Right cardiac atrium (tissue), 5 donors: Measurements from ENCODE around the gene CST7. TPM values are rescaled to one million over a fixed set of nuclear protein-coding genes. Genes with fewer than 3 reads are reported as not detected.
A peak's percentile ranks its signal among the peaks of the same experiment; 100 is the strongest.

Experiments
- ATAC-seq, 2 donors: fragments of 200-7000 bp; cut with Tn5 transposase; one replicate each; pipeline versions ENCODE4 v1.8.0 to v1.9.1; 2020; ENCODE audit warnings: moderate library complexity in 2 of 2, mild to moderate bottlenecking in 1 of 2
- DNase-seq, 3 donors: peaks; one replicate each; pipeline ENCODE4 v3.0.0-alpha.2; 2020
- H3K27ac ChIP-seq: one replicate; pipeline ENCODE4 v1.5.1; 2013; ENCODE audit warnings: mild to moderate bottlenecking, low read length, control low read depth, moderate library complexity
- H3K27me3 ChIP-seq: one replicate; pipeline ENCODE4 v1.6.1; 2013; ENCODE audit not compliant: control insufficient read depth, insufficient read depth
- H3K4me1 ChIP-seq: one replicate; pipeline ENCODE4 v1.6.1; 2013; ENCODE audit warnings: low read length; ENCODE audit not compliant: control insufficient read depth, insufficient read depth
- H3K4me3 ChIP-seq: one replicate; pipeline ENCODE4 v1.5.1; 2013; ENCODE audit warnings: low read length, control low read depth
- H3K9me3 ChIP-seq: one replicate; pipeline ENCODE4 v1.6.1; 2013; ENCODE audit warnings: low read length; ENCODE audit not compliant: control insufficient read depth
- WGBS: extraction: QIAGEN DNeasy Blood & Tissue Kit; methylation state at CpG from one replicate; pipeline ENCODE4 v1.1.7; 2013; 5-methylcytosine and 5-hydroxymethylcytosine counted together
- intact Hi-C, 4 donors: fragments of 100-400 bp; cut with DNase I; formaldehyde crosslinking; loops; one replicate each; pipeline versions ENCODE4 v1.11.0 to v1.14.0; 2022 to 2023
- polyA plus RNA-seq: library from polyadenylated mRNA; stranded (reverse); fragments of 200-250 nt; gene quantifications from one replicate; pipeline ENCODE4 v1.2.3, GENCODE V29; 2013
- total RNA-seq, 4 donors: library from RNA; stranded (reverse); fragmentation: NEBNext Ultra II Directional; extraction: Animal tissue kit (Norgen Biotek cat#: 25700); gene quantifications; one replicate each; pipeline ENCODE4 v1.2.1, GENCODE V29; 2021
- donor health status: healthy with polysubstance abuse.
- donor health status: DM: no; HTN: yes; CAD: no.
- donor health status: DM: no; HTN: no; CAD: no.
- donor health status: DM: no; HTN: yes; CAD: no; lungs with severe emphysema.
- donor health status: DM: yes; HTN: yes; CAD: no.

CST7 gene
- total and polyA plus RNA-seq, 5 donors, result 0.45 to 1.5 (median 1.0) TPM

DNA sequence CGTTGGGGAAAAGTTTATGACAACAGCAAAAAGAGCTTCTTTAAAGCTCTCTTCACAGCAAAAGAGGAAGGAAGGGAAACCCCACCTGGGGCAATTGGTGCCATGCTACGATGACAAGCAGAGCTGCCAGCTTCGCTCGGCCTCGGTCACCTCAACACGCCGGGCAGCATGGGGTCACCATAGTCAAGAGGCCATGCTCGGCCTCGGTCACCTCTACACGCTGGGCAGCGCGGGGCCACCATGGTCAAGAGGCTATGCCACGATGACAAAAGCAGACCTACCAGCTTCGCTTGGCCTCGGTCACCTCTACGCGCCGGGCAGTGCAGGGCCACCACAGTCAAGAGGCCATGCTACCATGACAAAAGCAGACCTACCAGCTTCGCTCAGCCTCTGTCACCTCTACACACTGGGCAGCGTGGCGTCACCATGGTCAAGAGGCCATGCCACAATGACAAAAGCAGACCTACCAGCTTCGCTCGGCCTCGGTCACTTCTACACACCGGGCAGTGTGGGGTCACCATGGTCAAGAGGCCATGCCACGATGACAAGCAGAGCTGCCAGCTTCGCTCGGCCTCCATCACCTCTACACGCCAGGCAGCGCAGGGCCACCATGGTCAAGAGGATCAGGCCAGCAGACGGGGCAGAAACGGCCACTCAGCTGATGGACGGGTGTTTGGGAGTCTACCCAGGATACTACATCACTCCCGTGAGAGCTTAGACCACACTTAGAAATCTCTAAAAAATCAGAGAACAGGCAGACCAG, 31.4 kb downstream of the CST7 start:
- ATAC-seq, result no peak
- no peak overlapping the region for H3K27ac ChIP-seq
- WGBS, result 92% methylated on average over 34 of the region's 34 CpGs

DNA sequence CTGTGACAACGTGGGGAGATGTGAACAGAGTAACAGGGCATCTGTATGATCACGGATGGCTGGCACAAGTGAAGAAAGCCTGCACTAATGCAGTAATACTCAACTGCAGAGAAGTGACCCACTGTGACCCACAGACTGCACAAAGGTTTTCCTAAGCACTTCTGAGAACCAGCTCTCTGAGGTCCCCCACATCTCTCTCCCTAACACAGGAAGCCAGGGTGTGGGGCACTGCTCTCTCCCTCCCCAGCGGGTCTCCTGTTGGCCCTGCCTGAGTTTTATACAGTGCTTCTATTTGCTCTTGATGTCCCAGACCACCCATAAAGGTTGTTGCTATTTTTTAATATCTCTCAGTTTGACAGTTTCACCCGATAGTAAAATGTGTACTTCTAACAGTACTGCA, 32.2 kb downstream of the CST7 start:
- 84% methylated on average over 4 of the region's 4 CpGs for WGBS
- DNase-seq (no peak), ATAC-seq (no peak)
- Histone ChIP-seq H3K9me3 (no peaks in the 10 kb centered on the region), H3K4me1 (peaks cover 2% of the 10 kb centered on the region), H3K27me3 (no peaks in the 10 kb centered on the region), H3K27ac (no peak overlapping the region), H3K4me3 (no peak overlapping the region)
- intact Hi-C loops, result no loop called here

More for the DNA sequence above, 31.4 kb downstream of the CST7 start:
- Histone ChIP-seq H3K4me3 (no peak overlapping the region), H3K27me3 (no peaks in the 10 kb centered on the region), H3K4me1 (peaks cover 2% of the 10 kb centered on the region), H3K9me3 (no peaks in the 10 kb centered on the region)
- intact Hi-C loops, result no loop called here
- no peak for DNase-seq

DNA sequence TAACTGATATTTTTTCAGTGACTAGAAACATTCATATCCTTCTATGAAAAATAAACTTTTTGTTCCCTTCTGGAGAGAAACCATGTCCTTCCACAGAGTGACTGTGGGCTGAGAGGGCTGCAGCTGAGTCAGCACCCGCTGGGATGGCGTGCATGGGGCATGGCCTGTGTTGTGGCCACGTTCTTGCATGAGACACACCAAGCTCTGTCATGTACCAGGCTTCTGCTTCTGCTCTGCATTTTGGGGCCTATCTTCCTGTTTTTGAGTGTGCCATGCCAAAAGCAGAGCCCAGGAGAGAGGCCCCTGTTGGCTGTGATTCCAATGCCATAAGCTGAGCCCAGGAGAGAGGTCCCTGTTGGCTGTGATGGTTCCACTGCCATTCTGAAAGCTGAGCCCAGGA, 32.7 kb downstream of the CST7 start:
- Histone ChIP-seq H3K9me3 (no peaks in the 10 kb centered on the region), H3K4me3 (no peak overlapping the region), H3K27me3 (no peaks in the 10 kb centered on the region), H3K4me1 (peaks cover 2% of the 10 kb centered on the region), H3K27ac (no peak overlapping the region)
- intact Hi-C loops, result no loop called here
- WGBS, result 77% methylated on average over 3 of the region's 3 CpGs
- DNase-seq (peak; percentile 56 to 84 (median 76)), ATAC-seq (peak; percentile 39 to 66)

DNA sequence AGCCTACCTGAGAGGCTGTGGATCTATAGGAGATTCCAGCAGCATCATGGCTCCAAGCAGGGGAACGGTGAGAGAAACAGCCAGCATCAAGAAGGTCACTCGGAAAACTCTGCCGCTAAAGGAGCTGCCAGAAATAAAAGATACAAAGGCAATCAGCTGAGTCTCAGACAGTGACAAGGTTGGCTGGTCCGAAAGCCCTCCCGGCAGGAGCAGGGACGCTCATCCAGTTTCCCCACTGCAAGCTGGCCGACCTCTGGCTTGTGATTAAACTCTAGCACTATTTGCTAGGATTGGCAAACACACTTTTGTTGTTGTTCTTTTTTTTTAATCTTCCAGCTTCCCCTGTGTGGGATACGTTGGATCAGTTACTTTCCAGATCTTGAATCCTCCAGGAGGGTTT, 34.8 kb downstream of the CST7 start:
- peaks cover 2% of the 10 kb centered on the region for H3K4me1 ChIP-seq
- DNase-seq, result no peak
- H3K27ac ChIP-seq, result peak overlapping the region; percentile 12

DNA sequence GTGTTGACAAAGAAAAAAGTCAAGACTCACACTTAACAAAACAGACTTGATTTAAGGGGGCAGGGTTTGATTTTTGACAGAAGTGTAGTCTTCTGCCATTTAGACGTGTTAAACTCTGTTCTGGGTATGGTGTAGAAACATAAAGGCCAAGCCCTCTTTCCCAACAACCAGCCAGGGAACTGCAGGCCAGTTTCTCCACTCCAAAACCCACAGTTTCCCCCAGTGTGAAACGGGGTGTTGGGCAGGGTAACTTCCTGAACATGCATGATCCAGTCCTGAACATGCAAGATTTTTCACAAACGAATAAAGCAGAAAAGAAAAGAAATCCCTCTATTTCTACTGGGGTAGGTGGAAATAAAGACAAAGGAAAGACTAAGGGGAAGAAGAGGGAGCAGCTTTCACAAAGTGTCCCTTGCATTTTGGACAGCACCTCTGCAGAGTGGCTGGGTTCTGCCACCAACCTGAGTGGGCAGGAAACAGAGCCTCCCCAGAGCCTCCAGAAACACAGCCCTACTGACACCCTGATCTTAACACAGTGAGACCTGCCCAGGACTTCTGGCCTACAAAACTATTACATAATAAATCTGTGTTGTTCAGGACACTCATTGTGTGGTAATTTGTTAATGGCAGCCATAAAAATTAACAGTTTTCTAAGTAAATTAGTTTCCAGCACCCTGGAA, 36.0 kb downstream of the CST7 start:
- no peak for DNase-seq
- peaks cover 2% of the 10 kb centered on the region for H3K4me1 ChIP-seq
- H3K9me3 ChIP-seq, result no peaks in the 10 kb centered on the region
- 66% methylated on average over 3 of the region's 3 CpGs for WGBS
- intact Hi-C loops, result no loop called here
- H3K27ac ChIP-seq, result no peak overlapping the region
- no peaks in the 10 kb centered on the region for H3K27me3 ChIP-seq
- no peak for ATAC-seq
- H3K4me3 ChIP-seq, result no peak overlapping the region

More for the DNA sequence above, 34.8 kb downstream of the CST7 start:
- WGBS, result 51% methylated on average over 8 of the region's 8 CpGs
- Histone ChIP-seq H3K27me3 (no peaks in the 10 kb centered on the region), H3K4me3 (no peak overlapping the region), H3K9me3 (no peaks in the 10 kb centered on the region)
- ATAC-seq, result peak; percentile 32 to 50
- intact Hi-C loops, result no loop called here

DNA sequence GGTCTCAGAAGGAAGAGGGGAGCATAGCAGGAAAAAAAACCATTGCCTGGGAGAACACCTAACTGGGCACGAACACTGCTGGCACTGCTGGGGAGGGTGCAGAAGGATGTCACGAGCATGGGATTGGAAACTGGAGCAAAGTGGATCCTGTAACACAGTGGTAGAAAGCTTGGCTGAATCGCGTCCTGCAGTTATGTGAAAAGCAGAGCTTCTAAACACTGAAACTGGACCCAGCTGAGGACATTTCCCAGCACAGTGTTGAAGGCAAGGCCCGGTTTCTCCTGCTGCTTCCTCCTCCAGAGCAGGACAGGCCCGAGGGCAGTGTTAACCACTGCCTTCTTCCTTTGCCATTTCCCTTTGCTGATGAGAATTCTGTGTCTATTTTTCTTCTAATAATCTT, 36.7 kb downstream of the CST7 start:
- Histone ChIP-seq H3K4me3 (no peak overlapping the region), H3K27ac (peak overlapping the region; percentile 25), H3K27me3 (no peaks in the 10 kb centered on the region), H3K9me3 (no peaks in the 10 kb centered on the region), H3K4me1 (peaks cover 2% of the 10 kb centered on the region)
- no peak for DNase-seq
- WGBS, result 77% methylated on average over 6 of the region's 6 CpGs
- ATAC-seq, result peak in 1 of 2 donors; percentile 27
- intact Hi-C loops, result no loop called here

DNA sequence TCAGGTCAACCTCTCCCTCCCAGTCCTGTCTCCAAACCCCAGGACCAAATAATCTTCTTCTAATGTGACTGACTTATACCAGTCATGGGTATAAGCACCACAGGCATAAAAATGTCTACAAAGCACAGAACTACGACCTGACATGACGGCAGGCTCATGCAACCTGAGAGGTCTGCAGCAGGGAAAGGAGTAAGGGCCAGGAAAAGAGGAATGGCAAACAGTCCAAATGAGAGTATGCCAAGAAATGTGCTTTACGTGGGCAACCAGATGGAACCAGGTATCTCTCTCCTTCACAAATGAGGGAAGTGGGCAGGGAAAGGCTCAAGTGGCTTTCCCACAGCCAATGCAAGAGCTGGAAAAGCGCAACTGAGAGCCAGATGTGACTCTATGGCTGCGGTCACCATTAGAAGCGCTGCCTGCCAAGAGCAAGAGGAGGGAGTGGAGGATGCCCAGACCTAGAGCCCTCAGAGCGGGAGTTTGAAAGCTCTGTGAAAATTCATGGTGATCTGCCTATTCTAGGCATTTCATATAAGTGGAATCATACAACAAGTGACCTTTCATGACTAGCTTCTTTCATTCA, 37.5 kb downstream of the CST7 start:
- ATAC-seq, result no peak
- 95% methylated on average over 7 of the region's 7 CpGs for WGBS
- no peaks in the 10 kb centered on the region for H3K27me3 ChIP-seq
- intact Hi-C loops, result no loop called here
- H3K9me3 ChIP-seq, result no peaks in the 10 kb centered on the region
- no peak overlapping the region for H3K27ac ChIP-seq
- DNase-seq, result no peak
- H3K4me3 ChIP-seq, result no peak overlapping the region
- H3K4me1 ChIP-seq, result peaks cover 2% of the 10 kb centered on the region

DNA sequence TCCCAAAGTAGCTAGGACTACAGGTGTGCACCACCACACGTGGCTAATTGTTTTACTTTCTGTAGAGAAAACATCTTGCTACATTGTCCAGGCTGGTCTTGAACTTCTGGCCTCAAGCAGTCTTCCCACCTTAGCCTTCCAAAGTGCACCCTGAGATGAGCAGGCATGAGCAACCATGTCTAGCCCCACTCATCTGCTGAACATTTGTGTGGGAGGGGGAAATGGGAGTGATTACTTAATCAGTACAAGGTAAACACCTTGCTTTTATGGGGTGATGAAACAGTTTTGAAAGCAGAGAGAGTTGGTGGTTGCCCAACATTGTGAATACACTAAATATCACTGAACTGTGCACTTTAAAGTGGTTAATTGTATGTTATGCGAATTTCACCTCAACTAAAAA, 38.2 kb downstream of the CST7 start:
- Histone ChIP-seq H3K27me3 (no peaks in the 10 kb centered on the region), H3K4me3 (no peak overlapping the region), H3K4me1 (peaks cover 2% of the 10 kb centered on the region), H3K9me3 (no peaks in the 10 kb centered on the region), H3K27ac (no peak overlapping the region)
- WGBS, result 89% methylated on average over 2 of the region's 2 CpGs
- ATAC-seq (no peak), DNase-seq (no peak)
- intact Hi-C loops, result no loop called here

DNA sequence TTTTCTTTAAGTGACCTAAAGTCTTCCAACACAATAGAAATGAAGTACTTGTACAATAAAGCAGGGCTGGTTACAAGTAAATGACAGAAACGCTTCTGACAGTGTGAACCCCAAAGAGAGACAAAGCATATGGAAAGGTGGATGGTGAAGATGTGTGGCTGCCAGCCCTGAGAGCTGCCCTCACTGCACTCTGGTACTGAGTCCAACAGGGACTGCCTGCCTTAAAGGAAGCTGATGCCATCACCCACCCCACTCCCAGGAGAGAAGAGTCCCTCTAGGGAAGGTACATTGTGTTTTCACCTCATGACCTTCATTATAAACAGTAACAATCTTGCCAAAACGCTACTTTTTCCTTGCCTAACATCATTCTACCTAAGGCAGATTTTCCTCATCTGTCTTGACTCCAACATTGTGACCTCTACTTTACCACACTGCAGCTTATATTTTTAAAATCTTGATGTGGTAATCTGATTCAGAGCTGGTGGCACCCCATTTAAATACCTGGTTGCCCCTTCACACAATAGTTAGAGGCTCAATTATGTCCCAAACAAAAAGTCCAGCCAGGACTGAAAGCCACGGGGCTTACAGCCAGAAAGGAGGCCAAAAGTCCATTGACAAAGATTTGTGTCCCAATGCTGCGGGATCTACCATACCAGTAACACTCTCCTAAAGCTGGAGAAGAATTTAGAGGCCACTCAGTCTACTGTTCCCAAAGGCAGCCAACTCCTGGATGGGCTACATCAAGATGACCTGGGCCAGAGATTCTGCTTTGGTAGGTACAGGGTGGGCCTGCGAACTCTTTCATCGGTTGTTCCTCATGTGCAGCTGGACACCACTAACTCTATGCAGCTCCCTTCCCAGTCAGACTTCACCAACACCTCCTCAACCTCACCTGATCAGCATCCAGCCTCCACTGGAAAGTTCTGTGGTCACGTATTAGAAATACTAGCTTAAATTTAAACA, 39.1 kb downstream of the CST7 start:
- 90% methylated on average over 7 of the region's 7 CpGs for WGBS
- no peak overlapping the region for H3K27ac ChIP-seq
- no peaks in the 10 kb centered on the region for H3K27me3 ChIP-seq
- DNase-seq (no peak), ATAC-seq (no peak)
- no peaks in the 10 kb centered on the region for H3K9me3 ChIP-seq
- H3K4me1 ChIP-seq, result peaks cover 2% of the 10 kb centered on the region
- no peak overlapping the region for H3K4me3 ChIP-seq
- intact Hi-C loops, result no loop called here

DNA sequence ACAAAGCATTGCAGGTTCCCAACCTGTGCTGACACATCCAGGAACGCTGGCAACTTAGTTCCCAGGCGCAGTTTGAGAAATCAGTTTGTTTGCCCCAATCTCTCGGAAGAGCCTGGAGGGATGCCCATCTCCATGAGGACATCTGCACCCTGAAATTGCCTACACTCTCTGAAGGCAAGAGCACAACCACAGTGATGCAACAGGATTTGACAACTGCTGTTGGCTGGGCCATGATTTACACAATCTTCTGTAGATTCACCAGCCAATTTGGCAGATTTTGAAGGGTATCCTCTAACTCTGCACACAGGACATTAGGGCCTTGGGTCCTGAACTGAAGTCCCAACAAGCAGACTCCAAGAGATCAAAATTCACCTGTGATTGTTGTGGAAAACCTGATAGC, 40.1 kb downstream of the CST7 start:
- Histone ChIP-seq H3K27me3 (no peaks in the 10 kb centered on the region), H3K27ac (no peak overlapping the region), H3K4me1 (peaks cover 2% of the 10 kb centered on the region), H3K4me3 (no peak overlapping the region), H3K9me3 (no peaks in the 10 kb centered on the region)
- intact Hi-C loops, result no loop called here
- WGBS, result 90% methylated on average over 3 of the region's 3 CpGs
- DNase-seq, result no peak
- ATAC-seq, result no peak
